ENCODE measurements around the gene LST1. TPM values are rescaled to one million over a fixed set of nuclear protein-coding genes. Genes with fewer than 3 reads are reported as not detected.
A peak's percentile ranks its signal among the peaks of the same experiment; 100 is the strongest.

LST1 gene
- total RNA-seq, 1 experiment from 2014 or later: not detected

- no peaks in the 10 kb centered on the region for H3K9me3 ChIP-seq (ENCODE audit: control insufficient read depth, insufficient read depth, low read depth, low read length)
- peak; percentile 95 for DNase-seq (ENCODE audit: low read depth, low spot score)
- no peak for TF ChIP-seq REST (IDR thresholded peaks at IDR 0.05; ENCODE audit: insufficient read depth in 1 of 2, low read depth in 2 of 2, low read length in 1 of 2)
- TF ChIP-seq TCF7L2 (IDR thresholded peaks at IDR 0.05; ENCODE audit: low read depth, low read length): no peak; the same call in 1 of the 2 replicates
- peak; percentile 89 for TF ChIP-seq POLR2AphosphoS5 (IDR thresholded peaks at IDR 0.05; ENCODE audit: low read depth, low read length)
- 0 out of 2 replicates have a peak, but pooled peaks have one; percentile 71 for TF ChIP-seq SIN3A (IDR thresholded peaks at IDR 0.05; ENCODE audit: borderline replicate concordance, insufficient read depth, low read depth, low read length)
- intact Hi-C loops (cut with micrococcal nuclease; ENCODE audit: unreplicated experiment): no loop called here
- peaks cover 12% of the 10 kb centered on the region for H3K4me1 ChIP-seq (ENCODE audit: control insufficient read depth, insufficient read depth, low read length)
- peak overlapping the region; percentile 92 for H3K27ac ChIP-seq (ENCODE audit: low read length)
- no peaks in the 10 kb centered on the region for H3K27me3 ChIP-seq (ENCODE audit: control insufficient read depth, insufficient read depth, low read length)
- peak overlapping the region; percentile 58 to 76 for H3K4me3 ChIP-seq (ENCODE audit: low read depth in 2 of 2, low read length in 2 of 2)
- ChIA-PET CTCF (no interaction called here), POLR2A (no interaction called here)
- ATAC-seq: peak; percentile 93
- peaks cover 15% of the 10 kb centered on the region for H3K36me3 ChIP-seq (ENCODE audit: control insufficient read depth, insufficient read depth, low read length)
- in situ Hi-C loops (cut with HindIII; ENCODE audit: low pct_unique_long_range_greater_than_20kb, low sequenced_read_pairs): no loop called here
- TSS peak; percentile 100 for BruUV-seq (replicated peaks)
Observed at GRCh38 chr6:31619805-31620585, 33.9 kb downstream of the LST1 start.

GRCh38 chr6:31620586-31621319 is 34.7 kb downstream of the LST1 start, which contains the start of gene PRRC2A:
Gene PRRC2A, plus strand, starts transcription at chr6:31620715. Its CDS starts 2,075 bp downstream, at chr6:31622790.
- in situ Hi-C loops (cut with HindIII; ENCODE audit: low pct_unique_long_range_greater_than_20kb, low sequenced_read_pairs): no loop called here
- Histone ChIP-seq H3K4me1 (ENCODE audit: control insufficient read depth, insufficient read depth, low read length) (peaks cover 12% of the 10 kb centered on the region), H3K36me3 (ENCODE audit: control insufficient read depth, insufficient read depth, low read length) (peaks cover 22% of the 10 kb centered on the region), H3K4me3 (ENCODE audit: low read depth in 2 of 2, low read length in 2 of 2) (peak within 1 kb of the TSS; percentile 83 to 84), H3K27me3 (ENCODE audit: control insufficient read depth, insufficient read depth, low read length) (no peaks in the 10 kb centered on the region), H3K27ac (ENCODE audit: low read length) (peak within 1 kb of the TSS; percentile 100), H3K9me3 (ENCODE audit: control insufficient read depth, insufficient read depth, low read depth, low read length) (no peaks in the 10 kb centered on the region)
- ChIA-PET CTCF (interaction anchor here (0.6 kb wide), 1 partner anchor 85 kb away, joined by 3 read pairs; no protein-coding TSS in a partner anchor), POLR2A (no interaction called here)
- BruUV-seq (replicated peaks): no TSS peak
- TF ChIP-seq SIN3A (IDR thresholded peaks at IDR 0.05; ENCODE audit: borderline replicate concordance, insufficient read depth, low read depth, low read length): 0 out of 2 replicates have a peak, but pooled peaks have one; percentile 81
- TF ChIP-seq REST (IDR thresholded peaks at IDR 0.05; ENCODE audit: insufficient read depth in 1 of 2, low read depth in 2 of 2, low read length in 1 of 2): no peak
- intact Hi-C loops (cut with micrococcal nuclease; ENCODE audit: unreplicated experiment): loop anchor here (1.0 kb wide), 1 partner anchor 10 kb away; no protein-coding TSS in a partner anchor
- ATAC-seq (peak; percentile 85), DNase-seq (ENCODE audit: low read depth, low spot score) (no peak)
